NCI-H345 treated with DMSO at 0.1 percent for 48 hours (cell line): Measurements from ENCODE around the gene AGXT.
A peak's percentile ranks its signal among the peaks of the same experiment; 100 is the strongest.

Experiments
- DNase-seq: peaks from one replicate; lab custom pipeline; 2025; ENCODE audit not compliant: unreplicated experiment; lab: John Stamatoyannopoulos, UW

AGXT gene

GRCh38 chr2:240896871-240897692, 28.5 kb downstream of the AGXT start:
- no peak for DNase-seq

- DNase-seq: no peak
Measured at GRCh38 chr2:240898108-240898730, 29.6 kb downstream of the AGXT start.

- DNase-seq: no peak
Measured at GRCh38 chr2:240898731-240899467, 30.3 kb downstream of the AGXT start.

- no peak for DNase-seq
Measured at GRCh38 chr2:240899468-240899865, 30.8 kb downstream of the AGXT start.

- DNase-seq: no peak
Measured at GRCh38 chr2:240900141-240900860, 31.7 kb downstream of the AGXT start.

GRCh38 chr2:240901986-240902614, 33.5 kb downstream of the AGXT start:
- no peak for DNase-seq

GRCh38 chr2:240902615-240903041, 34.0 kb downstream of the AGXT start:
- DNase-seq: no peak

GRCh38 chr2:240903191-240904060, 34.8 kb downstream of the AGXT start:
- no peak for DNase-seq

GRCh38 chr2:240904216-240905175, 35.9 kb downstream of the AGXT start:
- no peak for DNase-seq

- peak; percentile 40 for DNase-seq
Measured at GRCh38 chr2:240905176-240905781, 36.7 kb downstream of the AGXT start.

GRCh38 chr2:240906141-240906910, 37.7 kb downstream of the AGXT start, which contains the start of gene CROCC2:
CROCC2 (plus strand) TSS chr2:240906336; CDS start chr2:240906514, 178 bp downstream.
- DNase-seq: no peak

GRCh38 chr2:240906911-240907590, 38.4 kb downstream of the AGXT start:
- no peak for DNase-seq

- DNase-seq: no peak
Measured at GRCh38 chr2:240909216-240909974, 40.8 kb downstream of the AGXT start.

GRCh38 chr2:240911641-240912265, 43.1 kb downstream of the AGXT start:
- no peak for DNase-seq
